Endodermal cell (in vitro differentiated cells): Measurements from ENCODE around the gene LBH. TPM values are rescaled to one million over a fixed set of nuclear protein-coding genes. Genes with fewer than 3 reads are reported as not detected.

Experiments
- DNase-seq: peaks from one replicate; pipeline ENCODE4 v3.0.0-alpha.2; 2017
- H3K27ac ChIP-seq: 2 replicates; pipeline ENCODE4 v1.5.1; 2013; ENCODE audit warnings: mild to moderate bottlenecking, low read depth, low read length, moderate library complexity
- H3K27me3 ChIP-seq: 2 replicates; pipeline ENCODE4 v1.6.1; 2013; ENCODE audit warnings: mild to moderate bottlenecking, low read length, moderate library complexity; ENCODE audit not compliant: insufficient read depth, control insufficient read depth, poor library complexity, severe bottlenecking
- H3K36me3 ChIP-seq: 2 replicates; pipeline ENCODE4 v1.7.0; 2013; ENCODE audit warnings: mild to moderate bottlenecking, low read length, moderate library complexity; ENCODE audit not compliant: control insufficient read depth, insufficient read depth
- H3K4me1 ChIP-seq: one replicate; pipeline ENCODE4 v1.7.0; 2013; ENCODE audit warnings: low read length; ENCODE audit not compliant: control insufficient read depth, insufficient read depth
- H3K4me3 ChIP-seq: 2 replicates; pipeline ENCODE4 v1.5.1; 2013; ENCODE audit warnings: mild to moderate bottlenecking, low read length, moderate library complexity
- H3K9ac ChIP-seq: 2 replicates; pipeline ENCODE4 v1.6.1; 2013; ENCODE audit warnings: mild to moderate bottlenecking, low read length, moderate library complexity; ENCODE audit not compliant: poor library complexity, severe bottlenecking; ENCODE audit errors: extremely low read depth
- H3K9me3 ChIP-seq: 2 replicates; pipeline ENCODE4 v1.6.1; 2013; ENCODE audit warnings: mild to moderate bottlenecking, low read length, moderate library complexity; ENCODE audit not compliant: control insufficient read depth
- H3K27ac Mint-ChIP-seq: 2 replicates; pipeline ENCODE4 v1.8.0; 2020; ENCODE audit warnings: mixed read lengths
- H3K27me3 Mint-ChIP-seq: 2 replicates; pipeline ENCODE4 v1.8.0; 2021; ENCODE audit warnings: mild to moderate bottlenecking, mixed read lengths; ENCODE audit not compliant: insufficient read depth
- H3K36me3 Mint-ChIP-seq: 2 replicates; pipeline ENCODE4 v1.8.0; 2020; ENCODE audit warnings: low read depth, mixed read lengths
- H3K4me1 Mint-ChIP-seq: 2 replicates; pipeline ENCODE4 v1.8.0; 2020; ENCODE audit warnings: mixed read lengths
- H3K4me3 Mint-ChIP-seq: 2 replicates; pipeline ENCODE4 v1.8.0; 2020; ENCODE audit warnings: mild to moderate bottlenecking, moderate library complexity, mixed read lengths
- H3K9me3 Mint-ChIP-seq: 2 replicates; pipeline ENCODE4 v1.8.0; 2020; ENCODE audit warnings: mild to moderate bottlenecking, mixed read lengths
- WGBS, 2 experiments: methylation state at CpG; one replicate each; pipeline versions ENCODE4 v1.1.5 to v1.1.7; 2013; ENCODE audit warnings: missing lambda C conversion rate in 2 of 2, mixed read lengths in 1 of 2; ENCODE audit not compliant: insufficient coverage in 1 of 2, insufficient read length in 1 of 2; 5-methylcytosine and 5-hydroxymethylcytosine counted together
- total RNA-seq, 2 donors: library from RNA; stranded (reverse); fragmentation: NEBNext Ultra II Directional in 1 of 2; extraction: Animal tissue kit (Norgen Biotek cat#: 25700) in 1 of 2; gene quantifications; 2 replicates in 1 of 2; 3 replicates in 1 of 2; pipeline ENCODE4 v1.2.1, GENCODE V29; 2021
- TF ChIP-seq, protein P1 (sequence below): fragments of 200-600 bp; sonication (generic); conservative IDR thresholded peaks from 2 replicates; pipeline ENCODE4 v1.5.0; 2021; ENCODE audit warnings: antibody characterized with exemption, mild to moderate bottlenecking

Gene LBH
- total RNA-seq, 2 donors from 2014 or later, result 48.0 to 50.0 TPM

GRCh38 chr2:30259827-30260679 lies 28.7 kb downstream of the LBH start:
- WGBS, 2 experiments, result 86 to 90% methylated on average over 2 to 3 of the region's 3 CpGs
- Mint-ChIP-seq H3K4me3 (no peak overlapping the region), H3K9me3 (peaks cover 5% of the 10 kb centered on the region), H3K27ac (no peak overlapping the region), H3K27me3 (no peaks in the 10 kb centered on the region), H3K4me1 (peaks cover 6% of the 10 kb centered on the region), H3K36me3 (peaks cover 33% of the 10 kb centered on the region)
- peaks cover 6% of the 10 kb centered on the region for H3K9me3 ChIP-seq
- H3K27ac ChIP-seq, result no peak overlapping the region
- H3K27me3 ChIP-seq, result no peaks in the 10 kb centered on the region
- DNase-seq, result no peak
- TF ChIP-seq, protein P1, sequence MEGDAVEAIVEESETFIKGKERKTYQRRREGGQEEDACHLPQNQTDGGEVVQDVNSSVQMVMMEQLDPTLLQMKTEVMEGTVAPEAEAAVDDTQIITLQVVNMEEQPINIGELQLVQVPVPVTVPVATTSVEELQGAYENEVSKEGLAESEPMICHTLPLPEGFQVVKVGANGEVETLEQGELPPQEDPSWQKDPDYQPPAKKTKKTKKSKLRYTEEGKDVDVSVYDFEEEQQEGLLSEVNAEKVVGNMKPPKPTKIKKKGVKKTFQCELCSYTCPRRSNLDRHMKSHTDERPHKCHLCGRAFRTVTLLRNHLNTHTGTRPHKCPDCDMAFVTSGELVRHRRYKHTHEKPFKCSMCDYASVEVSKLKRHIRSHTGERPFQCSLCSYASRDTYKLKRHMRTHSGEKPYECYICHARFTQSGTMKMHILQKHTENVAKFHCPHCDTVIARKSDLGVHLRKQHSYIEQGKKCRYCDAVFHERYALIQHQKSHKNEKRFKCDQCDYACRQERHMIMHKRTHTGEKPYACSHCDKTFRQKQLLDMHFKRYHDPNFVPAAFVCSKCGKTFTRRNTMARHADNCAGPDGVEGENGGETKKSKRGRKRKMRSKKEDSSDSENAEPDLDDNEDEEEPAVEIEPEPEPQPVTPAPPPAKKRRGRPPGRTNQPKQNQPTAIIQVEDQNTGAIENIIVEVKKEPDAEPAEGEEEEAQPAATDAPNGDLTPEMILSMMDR, result no peak
- H3K4me1 ChIP-seq, result peaks cover 4% of the 10 kb centered on the region
- H3K36me3 ChIP-seq, result peaks cover 36% of the 10 kb centered on the region
- no peak overlapping the region for H3K9ac ChIP-seq
- no peak overlapping the region for H3K4me3 ChIP-seq

DNA sequence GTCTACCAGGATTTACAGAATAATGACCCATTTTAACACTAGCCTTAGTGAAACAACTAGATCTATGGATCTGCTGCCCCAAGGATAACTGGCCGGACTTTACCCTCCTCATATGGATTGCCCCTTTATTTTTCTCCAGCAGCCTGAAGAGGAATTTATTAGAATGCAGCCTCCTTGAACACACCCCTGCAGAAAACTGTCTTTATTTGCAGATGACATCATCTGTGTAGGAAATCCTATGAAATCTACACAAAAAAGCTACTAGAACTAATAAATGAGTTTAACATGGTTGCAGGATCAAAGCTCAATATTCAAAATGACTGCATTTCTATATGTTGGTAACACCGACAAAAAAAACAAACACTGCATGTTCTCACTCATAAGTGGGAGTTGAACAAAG lies 29.6 kb downstream of the LBH start:
- no peaks in the 10 kb centered on the region for H3K27me3 ChIP-seq
- 91% methylated on average over 2 of the region's 2 CpGs; no CpG with 5 or more reads in 1 of the 2 experiments for WGBS, 2 experiments
- Mint-ChIP-seq H3K36me3 (peaks cover 33% of the 10 kb centered on the region), H3K27ac (no peak overlapping the region), H3K4me3 (no peak overlapping the region), H3K4me1 (peaks cover 3% of the 10 kb centered on the region), H3K27me3 (no peaks in the 10 kb centered on the region), H3K9me3 (peaks cover 6% of the 10 kb centered on the region)
- no peak for DNase-seq
- H3K4me1 ChIP-seq, result no peaks in the 10 kb centered on the region
- H3K27ac ChIP-seq, result no peak overlapping the region
- TF ChIP-seq, protein P1, result no peak
- peaks cover 6% of the 10 kb centered on the region for H3K9me3 ChIP-seq
- H3K9ac ChIP-seq, result no peak overlapping the region
- no peak overlapping the region for H3K4me3 ChIP-seq
- peaks cover 36% of the 10 kb centered on the region for H3K36me3 ChIP-seq

DNA sequence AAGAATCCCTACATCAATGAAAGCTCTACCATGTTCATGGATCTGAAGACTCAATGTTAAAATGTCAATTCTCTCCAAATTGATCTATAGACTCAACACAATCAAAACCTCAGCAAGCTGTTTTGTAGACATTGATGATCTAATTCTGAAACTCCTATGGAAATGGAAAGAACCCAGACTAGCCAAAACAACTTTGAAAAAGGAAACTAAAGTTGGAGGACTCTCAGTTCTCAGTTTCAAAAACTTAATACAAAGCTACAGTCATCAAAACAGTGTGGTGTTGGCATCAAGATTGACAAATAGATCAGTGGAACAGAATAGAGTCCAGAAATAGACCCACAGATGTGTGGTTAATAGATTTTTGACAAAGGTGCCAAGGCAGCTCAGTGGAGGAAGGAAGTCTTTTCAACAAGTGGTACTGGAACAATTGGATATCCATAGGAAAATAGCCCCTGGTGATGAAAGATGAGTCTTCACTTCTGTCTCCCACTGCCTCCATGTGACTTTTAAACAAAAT lies 30.4 kb downstream of the LBH start:
- no peaks in the 10 kb centered on the region for H3K27me3 Mint-ChIP-seq
- Histone ChIP-seq H3K4me3 (no peak overlapping the region), H3K36me3 (peaks cover 33% of the 10 kb centered on the region), H3K9ac (no peak overlapping the region), H3K9me3 (peaks cover 6% of the 10 kb centered on the region), H3K27ac (no peak overlapping the region), H3K4me1 (no peaks in the 10 kb centered on the region), H3K27me3 (no peaks in the 10 kb centered on the region)
- no peak overlapping the region for H3K27ac Mint-ChIP-seq
- H3K9me3 Mint-ChIP-seq, result peaks cover 6% of the 10 kb centered on the region
- no peak for DNase-seq
- TF ChIP-seq, protein P1, result no peak
- no peak overlapping the region for H3K4me3 Mint-ChIP-seq
- peaks cover 5% of the 10 kb centered on the region for H3K4me1 Mint-ChIP-seq
- peaks cover 31% of the 10 kb centered on the region for H3K36me3 Mint-ChIP-seq
